Kidney capillary endothelial cell (primary cell): ENCODE measurements around the gene SCN8A.
A peak's percentile ranks its signal among the peaks of the same experiment; 100 is the strongest.

ENCODE experiments used
- DNase-seq: peaks from one replicate; pipeline ENCODE4 v3.0.0-alpha.2; 2018; ENCODE audit warnings: low spot score

The SCN8A gene

DNA sequence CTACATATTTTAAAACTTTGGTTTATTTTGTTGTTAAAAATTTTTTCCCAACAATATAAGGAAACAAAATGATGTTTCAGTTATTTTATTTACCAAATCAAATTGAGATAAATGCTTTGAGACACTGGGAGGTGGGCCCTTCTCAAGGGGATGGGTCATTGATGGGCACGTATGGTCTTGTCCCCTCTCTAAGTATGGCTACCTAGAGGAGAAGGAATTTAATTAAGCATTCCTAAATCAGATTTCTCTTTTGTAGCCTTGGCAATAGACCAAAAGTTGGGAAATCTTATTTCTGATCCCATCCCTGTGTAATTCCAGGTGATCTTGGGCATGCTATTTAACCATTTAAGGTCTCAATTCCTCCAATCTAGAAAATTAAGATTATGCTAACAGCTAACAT, 79.0 kb downstream of the SCN8A start:
- no peak for DNase-seq

DNA sequence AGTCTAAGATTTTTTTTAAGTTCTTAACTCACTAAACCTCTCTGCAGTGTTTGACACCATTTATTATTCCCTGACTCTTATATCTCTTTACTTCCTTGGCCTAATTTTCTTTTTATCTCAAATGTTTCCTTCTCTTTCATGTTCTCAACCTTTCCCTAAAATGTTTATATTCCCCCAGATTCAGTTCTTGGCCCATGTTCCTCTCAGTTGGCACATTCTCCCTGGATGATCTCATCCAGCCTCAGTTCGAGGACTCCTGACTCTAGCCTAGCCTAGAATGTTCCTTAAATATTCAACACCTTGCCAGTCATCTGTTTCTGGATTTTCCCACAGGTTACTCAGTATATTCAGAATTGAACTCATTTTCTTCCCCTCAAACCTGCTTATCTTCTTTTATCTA, 81.3 kb downstream of the SCN8A start:
- no peak for DNase-seq

GRCh38 chr12:51675071-51675803, 84.2 kb downstream of the SCN8A start:
- DNase-seq, result no peak

DNA sequence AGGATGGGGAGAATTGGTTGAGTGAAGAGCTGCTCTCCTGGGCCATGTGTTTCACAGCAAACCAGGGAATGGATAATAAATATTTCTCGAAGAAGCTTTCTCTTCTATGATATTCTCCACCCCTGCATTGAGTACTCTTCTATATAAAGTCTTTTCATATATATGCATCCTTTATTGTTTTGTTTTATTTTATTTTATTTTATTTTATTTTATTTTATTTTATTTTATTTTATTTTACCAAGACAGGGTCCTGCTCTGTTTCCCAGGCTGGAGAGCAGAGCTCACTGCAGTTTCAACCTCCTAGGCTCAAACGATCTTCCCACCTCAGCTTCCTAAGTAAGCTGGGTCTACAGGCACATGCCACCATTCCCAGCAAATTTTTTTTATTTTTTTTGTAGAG, 85.8 kb downstream of the SCN8A start:
- no peak for DNase-seq

DNA sequence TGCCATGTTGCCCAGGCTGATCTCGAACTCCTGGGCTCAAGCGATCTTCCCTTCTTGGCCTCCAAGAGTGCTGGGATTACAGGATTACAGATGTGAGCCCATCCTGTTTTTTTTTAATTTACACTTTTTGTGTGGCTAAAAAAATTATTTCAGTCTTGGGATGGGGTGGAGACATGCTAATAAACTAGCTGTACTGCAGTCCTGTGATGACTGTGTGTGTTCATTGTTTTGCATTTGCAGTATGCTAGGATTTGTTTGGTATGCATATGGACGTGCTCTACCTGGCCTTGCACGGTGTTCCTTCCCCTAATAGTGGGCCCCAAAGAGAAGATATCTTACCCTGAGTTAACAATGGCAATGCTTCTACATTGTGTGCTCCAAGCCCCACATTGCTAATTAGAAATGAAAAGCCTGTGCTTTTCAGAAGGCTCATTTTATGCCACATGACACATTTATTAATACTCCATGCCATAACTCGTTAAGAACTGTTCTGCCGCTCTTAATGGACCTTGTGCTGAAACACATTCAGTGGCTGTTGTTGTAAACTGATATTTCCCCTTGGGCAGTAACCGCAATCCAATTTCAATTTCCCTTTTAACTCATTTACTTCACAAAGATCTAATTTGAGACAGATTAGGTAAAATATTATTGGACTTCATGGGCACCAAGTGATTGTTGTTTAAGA, 86.4 kb downstream of the SCN8A start:
- no peak for DNase-seq

DNA sequence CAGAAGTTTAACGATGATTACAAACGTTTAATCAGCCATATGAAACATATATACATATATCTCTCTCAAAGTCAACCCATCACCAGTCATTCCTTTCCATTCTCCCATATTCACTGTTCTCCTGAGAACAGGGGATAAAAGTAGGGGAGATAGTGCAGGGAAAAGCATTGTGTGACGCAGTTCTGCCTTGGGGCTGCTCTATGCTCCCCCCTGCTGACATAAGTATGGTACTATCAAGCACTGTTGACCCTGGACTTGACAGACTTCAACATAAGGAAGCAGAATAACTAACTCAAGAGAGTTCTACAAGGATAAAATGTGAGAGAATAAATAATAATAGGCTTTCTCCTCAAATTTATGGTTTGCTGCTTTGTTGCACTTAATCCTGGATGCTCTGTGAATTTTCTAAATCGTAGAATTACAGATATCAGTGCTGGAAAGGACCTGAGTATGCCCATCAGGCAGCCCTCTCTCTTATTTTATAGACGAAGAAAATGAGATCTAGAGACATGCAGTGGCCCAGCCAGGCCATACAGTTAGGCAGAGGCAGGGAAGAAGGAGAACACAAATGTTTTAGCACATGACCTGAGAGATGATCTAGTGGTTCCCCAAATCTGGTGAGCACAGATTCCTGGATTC, 87.2 kb downstream of the SCN8A start:
- DNase-seq, result peak; percentile 42

DNA sequence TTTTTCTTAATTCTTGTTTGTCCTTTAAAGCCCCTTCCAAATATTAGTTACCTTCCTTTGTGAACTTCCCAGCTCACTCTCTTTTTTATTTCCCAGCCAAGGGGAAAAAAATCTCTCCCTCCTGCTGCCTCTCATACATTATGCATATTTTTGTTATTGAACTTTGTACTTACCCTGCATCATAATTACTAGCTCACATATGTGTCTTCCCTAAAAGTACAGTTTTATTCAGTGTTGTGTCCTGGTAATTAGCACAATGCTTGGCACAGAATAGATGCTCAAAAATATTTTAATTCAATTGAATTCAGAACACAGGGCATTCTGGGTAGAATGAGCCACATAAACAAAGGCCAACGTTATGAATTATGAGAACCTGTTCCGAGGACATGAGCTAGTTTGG, 91.9 kb downstream of the SCN8A start:
- DNase-seq, result no peak

DNA sequence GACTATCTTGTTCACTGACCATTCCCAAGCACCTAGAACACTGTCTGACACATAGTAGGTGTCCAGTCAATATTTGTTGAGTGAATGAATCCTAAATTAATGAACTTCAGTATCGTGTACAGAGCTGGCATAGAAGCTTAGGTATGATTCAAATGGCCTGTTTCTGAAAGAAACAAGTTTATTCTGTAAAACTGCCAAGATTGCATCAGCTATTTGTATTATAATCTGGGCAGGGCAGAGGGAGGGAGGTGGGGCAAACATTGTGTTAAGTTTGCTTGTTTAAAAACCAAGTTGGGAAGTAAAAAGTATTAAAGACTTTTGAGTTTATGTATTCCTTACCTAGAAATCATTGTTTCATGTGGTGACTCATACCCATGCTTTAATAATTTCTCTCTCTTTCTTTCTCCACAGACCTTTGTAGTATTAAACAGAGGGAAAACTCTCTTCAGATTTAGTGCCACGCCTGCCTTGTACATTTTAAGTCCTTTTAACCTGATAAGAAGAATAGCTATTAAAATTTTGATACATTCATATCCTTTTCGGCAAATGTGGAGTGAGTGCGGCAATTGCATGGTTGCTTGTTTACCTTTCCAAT, 92.8 kb downstream of the SCN8A start:
- no peak for DNase-seq

DNA sequence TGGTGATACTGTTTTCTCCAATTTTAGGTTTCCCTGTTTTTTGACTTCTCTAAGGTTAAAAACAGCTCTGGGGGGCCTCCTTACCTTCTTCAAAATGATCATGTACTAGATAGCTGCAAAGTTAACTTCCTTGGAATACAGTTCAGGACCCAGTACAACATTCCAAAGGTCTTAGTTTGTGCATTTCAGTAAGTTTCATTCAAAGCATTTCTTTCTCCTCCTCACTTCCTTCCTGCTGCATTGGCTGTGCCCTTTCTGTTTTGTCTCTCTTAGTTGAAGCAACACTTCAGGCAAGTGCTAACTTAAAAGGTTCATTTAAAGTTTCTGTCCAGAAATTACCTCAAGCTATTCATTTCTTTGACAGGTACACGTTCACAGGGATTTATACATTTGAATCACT, 95.7 kb downstream of the SCN8A start:
- no peak for DNase-seq

- DNase-seq, result no peak
Observed at GRCh38 chr12:51687177-51687576, 96.1 kb downstream of the SCN8A start.

DNA sequence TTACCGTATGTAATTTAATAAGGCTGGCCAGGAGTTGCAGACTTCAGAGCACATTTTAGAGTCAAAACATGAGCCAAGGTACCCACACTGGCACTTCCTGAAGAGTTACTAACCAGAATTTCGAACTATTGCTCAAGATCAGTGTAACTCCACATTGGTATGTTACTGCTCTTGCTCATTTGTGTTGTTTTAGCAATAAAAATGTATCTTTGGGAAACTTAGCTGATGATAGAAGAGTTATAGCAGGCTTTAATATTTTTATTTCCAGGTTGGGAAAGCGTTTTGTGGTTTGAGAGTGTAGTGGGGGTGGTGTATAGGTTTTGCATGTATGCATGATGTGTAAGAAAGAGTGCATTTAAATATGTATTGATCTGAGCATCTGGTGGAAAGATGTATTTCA, 96.6 kb downstream of the SCN8A start:
- DNase-seq, result no peak

GRCh38 chr12:51689983-51690382, 99.0 kb downstream of the SCN8A start:
- DNase-seq, result no peak

DNA sequence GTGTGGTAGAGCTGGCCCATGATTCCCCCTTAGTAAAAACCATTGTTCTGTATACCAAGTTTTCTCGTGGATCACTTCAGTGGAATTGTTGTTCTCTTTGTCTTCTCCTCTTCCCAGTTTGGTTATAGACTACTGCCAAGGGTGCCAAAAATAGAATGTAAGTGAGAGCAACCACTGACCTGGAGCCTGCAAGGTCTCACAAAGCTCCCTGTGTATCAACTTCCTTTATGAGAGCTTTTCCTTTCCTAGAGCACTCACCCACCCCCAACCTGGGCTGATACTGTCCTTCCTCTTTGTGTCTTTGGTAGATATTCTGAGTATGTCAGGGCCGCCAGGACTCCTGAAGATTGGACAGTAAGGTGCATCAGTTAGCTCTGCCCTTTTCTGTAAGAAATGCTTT, 101.0 kb downstream of the SCN8A start:
- peak; percentile 22 for DNase-seq

DNA sequence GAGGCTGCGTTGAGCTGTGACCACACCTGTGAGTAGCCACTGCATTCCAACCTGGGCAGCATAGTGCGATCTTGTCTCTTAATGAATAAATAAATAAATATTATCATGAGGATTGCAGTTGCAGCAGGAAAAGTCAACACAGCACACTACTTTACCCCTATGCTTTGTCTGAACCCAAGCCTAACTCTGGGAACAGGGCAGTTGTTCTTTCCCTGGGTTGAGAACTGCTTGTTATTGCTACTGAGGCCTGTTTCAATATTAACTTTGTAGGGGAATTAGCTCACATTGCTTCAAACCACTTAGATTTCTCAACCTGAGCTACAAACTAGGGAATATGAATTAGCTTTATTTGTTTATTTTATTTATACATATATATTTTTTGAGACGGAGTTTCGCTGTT, 102.5 kb downstream of the SCN8A start:
- no peak for DNase-seq

DNA sequence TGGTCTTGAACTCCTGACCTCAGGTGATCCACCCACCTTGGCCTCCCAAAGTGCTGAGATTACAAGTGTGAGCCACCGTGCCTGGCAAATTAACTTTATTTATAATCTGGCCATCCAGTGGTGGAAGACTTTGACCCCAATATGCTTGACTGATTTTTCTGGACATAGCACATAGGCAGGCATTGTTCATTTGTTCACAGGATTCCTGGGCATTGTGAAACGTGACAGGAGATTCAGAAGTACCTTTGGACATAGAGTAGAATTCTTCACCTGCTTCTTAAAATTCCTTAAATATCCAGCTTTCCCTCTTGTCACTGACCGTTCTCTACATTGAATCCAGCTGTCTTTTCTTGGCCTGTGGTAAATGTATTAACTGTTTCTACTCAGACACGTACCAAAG, 103.1 kb downstream of the SCN8A start:
- DNase-seq, result no peak

- DNase-seq, result no peak
Observed at GRCh38 chr12:51695241-51696010, 104.4 kb downstream of the SCN8A start.

GRCh38 chr12:51699219-51699618, 108.2 kb downstream of the SCN8A start:
- no peak for DNase-seq

- DNase-seq, result no peak
Observed at GRCh38 chr12:51700887-51701286, 109.9 kb downstream of the SCN8A start.

DNA sequence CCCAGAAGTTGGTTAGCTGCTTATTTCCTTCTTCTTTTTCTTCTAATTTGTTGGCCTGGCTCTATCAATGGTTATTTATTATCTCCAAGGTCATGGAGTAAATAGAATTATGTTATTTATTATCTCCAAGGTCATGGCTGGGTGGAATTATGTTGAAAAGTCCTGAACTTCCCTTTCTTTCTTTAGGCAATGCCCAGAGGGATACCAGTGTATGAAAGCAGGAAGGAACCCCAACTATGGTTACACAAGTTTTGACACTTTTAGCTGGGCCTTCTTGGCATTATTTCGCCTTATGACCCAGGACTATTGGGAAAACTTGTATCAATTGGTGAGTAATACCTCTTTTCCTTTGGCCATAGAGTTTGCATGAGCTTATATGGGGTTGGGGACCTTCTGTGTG, 111.6 kb downstream of the SCN8A start:
- no peak for DNase-seq

- peak; percentile 45 for DNase-seq
Observed at GRCh38 chr12:51705450-51705849, 114.4 kb downstream of the SCN8A start.

GRCh38 chr12:51706206-51706605, 115.2 kb downstream of the SCN8A start:
- no peak for DNase-seq

GRCh38 chr12:51714666-51715065, 123.6 kb downstream of the SCN8A start:
- DNase-seq, result no peak
